ENCODE measurements around the gene COX14.

COX14 gene

GRCh38 chr12:50111693-50112455 is at the start of gene COX14 (continued):
- no peak for TF ChIP-seq ZNF10 (tag by site-specific recombination; IDR thresholded peaks at IDR 0.05)
- no peak for TF ChIP-seq ZNF121 (tag by site-specific recombination; IDR thresholded peaks at IDR 0.05)
- TF ChIP-seq ZBTB21 (tag by site-specific recombination; IDR thresholded peaks at IDR 0.05) = peak; percentile 55; the same call in 1 of the 2 replicates
- no peak for TF ChIP-seq ZNF302 (tag by site-specific recombination; IDR thresholded peaks at IDR 0.05; ENCODE audit: low read depth)
- no peak for TF ChIP-seq ZNF664 (tag by site-specific recombination; IDR thresholded peaks at IDR 0.05)
- no peak for TF ChIP-seq GLI2 (tag by site-specific recombination; IDR thresholded peaks at IDR 0.05; ENCODE audit: borderline replicate concordance, low read depth)
- TF ChIP-seq HOXC10 (CRISPR knock-in tag; IDR thresholded peaks at IDR 0.05) = 0 out of 2 replicates have a peak, but pooled peaks have one; percentile 48
- TF ChIP-seq KLF10 (tag by site-specific recombination; IDR thresholded peaks at IDR 0.05) = no peak
- TF ChIP-seq ZNF274 (IDR thresholded peaks at IDR 0.05; ENCODE audit: low read length) = no peak
- TF ChIP-seq ZNF274 (tag by site-specific recombination; IDR thresholded peaks at IDR 0.05; ENCODE audit: borderline replicate concordance) = no peak
- no peak; the same call in 1 of the 2 replicates for TF ChIP-seq ZBTB6 (tag by site-specific recombination; IDR thresholded peaks at IDR 0.05)
- TF ChIP-seq ZSCAN5A (tag by site-specific recombination; IDR thresholded peaks at IDR 0.05) = peak; percentile 20; the same call in 1 of the 2 replicates
- TF ChIP-seq BCL6B (tag by site-specific recombination; IDR thresholded peaks at IDR 0.05) = no peak
- no peak for TF ChIP-seq ZBTB8A (tag by site-specific recombination; IDR thresholded peaks at IDR 0.05)
- TF ChIP-seq ZNF184 (tag by site-specific recombination; IDR thresholded peaks at IDR 0.05) = no peak
- peak; percentile 66 for TF ChIP-seq ZBTB26 (tag by site-specific recombination; optimal IDR thresholded peaks at IDR 0.05)
- TF ChIP-seq ZNF544 (tag by site-specific recombination; IDR thresholded peaks at IDR 0.05) = no peak
- TF ChIP-seq KLF1 (tag by site-specific recombination; IDR thresholded peaks at IDR 0.05) = no peak; the same call in 1 of the 2 replicates
- no peak for TF ChIP-seq HIC1 (tag by site-specific recombination; IDR thresholded peaks at IDR 0.05)
- TF ChIP-seq ZNF335 (tag by site-specific recombination; conservative IDR thresholded peaks at IDR 0.05) = peak; percentile 99
- TF ChIP-seq ZNF585B (tag by site-specific recombination; IDR thresholded peaks at IDR 0.05) = no peak
- 0 out of 2 replicates have a peak, but pooled peaks have one; percentile 61 for TF ChIP-seq ZNF324 (tag by site-specific recombination; IDR thresholded peaks at IDR 0.05)
- TF ChIP-seq ZSCAN23 (tag by site-specific recombination; IDR thresholded peaks at IDR 0.05) = peak; percentile 80; the same call in 1 of the 2 replicates
- TF ChIP-seq ZNF747 (tag by site-specific recombination; IDR thresholded peaks at IDR 0.05) = no peak
- peak; percentile 70 for TF ChIP-seq ZNF76 (tag by site-specific recombination; IDR thresholded peaks at IDR 0.05; ENCODE audit: borderline replicate concordance, low read depth)
- TF ChIP-seq ZNF140 (tag by site-specific recombination; IDR thresholded peaks at IDR 0.05) = no peak
- no peak for TF ChIP-seq ZNF621 (tag by site-specific recombination; IDR thresholded peaks at IDR 0.05)
- peak; percentile 32; the same call in 1 of the 2 replicates for TF ChIP-seq ATF2 (tag by site-specific recombination; IDR thresholded peaks at IDR 0.05; ENCODE audit: low read depth)
- no peak for TF ChIP-seq ZBTB44 (tag by site-specific recombination; IDR thresholded peaks at IDR 0.05)
- peak; percentile 59 for TF ChIP-seq GLIS1 (tag by site-specific recombination; IDR thresholded peaks at IDR 0.05)

Data from HEK293 (cell line).